ENCODE measurements around the gene DYNLL2.
"Not testable (repeated sequence)": the region's sequence is repeated elsewhere in the genome, so short reads cannot be mapped to it uniquely, and the experiment has no call there.

Gene DYNLL2

DNA sequence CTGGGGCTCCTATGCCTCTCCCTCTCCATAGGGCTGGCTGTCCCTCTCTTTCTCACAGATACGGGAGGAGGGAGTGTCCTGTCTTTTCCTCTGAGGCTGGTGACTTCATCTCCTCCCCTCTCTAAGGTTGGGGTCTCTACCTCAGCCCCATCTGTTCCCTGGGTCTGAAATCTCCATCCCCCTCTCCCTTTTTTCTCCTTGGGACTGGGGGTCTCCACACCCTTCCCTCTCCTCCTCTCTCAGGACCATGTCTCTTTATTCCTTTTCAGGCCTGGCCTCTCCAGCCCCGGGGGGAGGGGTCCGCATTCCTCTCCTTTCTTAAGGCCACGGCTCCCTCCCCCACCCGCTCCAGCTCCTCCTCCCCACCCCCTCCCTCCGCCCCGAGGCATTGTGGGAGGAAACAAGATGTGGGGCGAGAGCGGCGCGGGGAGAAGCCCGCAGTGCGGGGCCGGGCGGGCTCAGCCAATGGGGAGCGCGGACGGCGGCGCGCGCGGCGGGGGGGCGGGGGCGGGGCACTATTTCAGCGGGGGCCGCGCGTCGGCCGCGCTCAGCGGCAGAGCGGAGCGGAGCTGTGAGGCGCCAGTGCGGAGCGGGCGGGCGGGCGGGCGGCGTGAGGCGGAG is at the start of gene DYNLL2:
DYNLL2 (plus strand) TSS at position 550 of the 621 bp plus-strand sequence. CDS start 3,672 bp downstream, outside the sequence.
- DNase-seq (ENCODE audit: low read depth, low spot score) = peak; percentile 84

- no peak for DNase-seq (ENCODE audit: low read depth, low spot score)
These were observed 43.2 kb upstream of the DYNLL2 start for GRCh38 chr17:58039975-58040374.

DNA sequence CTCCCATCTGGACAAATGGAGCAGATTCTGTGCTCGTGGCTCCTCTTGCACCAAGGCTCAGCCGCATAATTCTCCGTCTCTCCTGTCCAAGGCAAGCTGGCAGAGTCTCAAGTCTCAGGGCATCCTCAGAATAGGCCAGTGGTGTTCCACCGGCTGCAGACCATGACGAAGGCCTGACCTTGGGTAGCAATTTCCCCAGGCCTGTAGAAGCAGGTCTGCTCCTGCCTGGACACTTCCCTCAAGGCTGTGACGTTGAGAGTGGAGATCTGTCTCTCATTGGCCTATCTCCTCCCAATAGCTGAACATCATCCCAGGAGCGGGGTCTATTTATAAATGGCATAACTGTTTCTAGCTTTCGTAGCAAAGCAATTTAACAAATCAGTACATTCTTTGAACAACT is 42.8 kb upstream of the DYNLL2 start:
- no peak for DNase-seq (ENCODE audit: low read depth, low spot score)

DNA sequence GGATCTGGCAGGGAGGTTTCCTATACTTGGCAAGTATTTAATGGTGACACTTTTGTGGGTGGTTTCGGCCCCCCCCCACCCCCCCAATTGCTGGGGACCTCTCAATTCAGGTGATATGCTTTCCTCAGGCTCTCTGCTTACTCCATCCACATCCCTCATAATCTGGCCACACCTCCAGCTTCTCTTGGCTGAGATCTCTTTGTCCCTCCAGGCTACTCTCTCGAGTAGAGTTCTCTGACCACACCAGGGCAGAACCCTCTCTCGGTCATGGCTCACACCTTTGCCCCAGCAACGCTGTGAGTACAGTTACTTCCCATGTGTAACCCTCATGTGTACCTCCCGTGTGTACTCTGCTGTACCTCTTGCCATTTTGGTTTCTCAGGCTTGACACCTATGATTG is 42.1 kb upstream of the DYNLL2 start:
- no peak for DNase-seq (ENCODE audit: low read depth, low spot score)

GRCh38 chr17:58043221-58044181 is 39.7 kb upstream of the DYNLL2 start:
- no peak for DNase-seq (ENCODE audit: low read depth, low spot score)

DNA sequence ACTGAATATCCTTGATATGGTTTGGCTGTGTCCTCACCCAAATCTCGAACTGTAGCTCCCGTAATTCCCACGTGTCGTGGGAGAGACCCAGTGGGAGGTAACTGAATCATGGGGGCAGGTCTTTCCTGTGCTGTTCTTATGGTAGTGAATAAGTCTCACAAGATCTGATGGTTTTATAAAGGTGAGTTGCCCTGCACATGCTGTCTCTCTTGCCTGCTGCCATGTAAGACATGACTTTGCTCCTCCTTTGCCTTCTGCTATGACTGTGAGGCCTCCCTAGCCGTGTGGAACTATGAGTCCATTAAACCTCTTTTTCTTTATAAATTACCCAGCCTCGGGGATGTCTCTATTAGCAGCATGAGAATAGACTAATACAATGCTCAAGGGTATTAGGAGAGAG is 39.0 kb upstream of the DYNLL2 start:
- DNase-seq (ENCODE audit: low read depth, low spot score) = not testable (repeated sequence)

GRCh38 chr17:58046239-58047094 is 36.8 kb upstream of the DYNLL2 start:
- DNase-seq (ENCODE audit: low read depth, low spot score) = no peak

GRCh38 chr17:58047376-58048150 is 35.7 kb upstream of the DYNLL2 start:
- no peak for DNase-seq (ENCODE audit: low read depth, low spot score)

- no peak for DNase-seq (ENCODE audit: low read depth, low spot score)
These were observed 33.7 kb upstream of the DYNLL2 start for GRCh38 chr17:58049533-58049932.

DNA sequence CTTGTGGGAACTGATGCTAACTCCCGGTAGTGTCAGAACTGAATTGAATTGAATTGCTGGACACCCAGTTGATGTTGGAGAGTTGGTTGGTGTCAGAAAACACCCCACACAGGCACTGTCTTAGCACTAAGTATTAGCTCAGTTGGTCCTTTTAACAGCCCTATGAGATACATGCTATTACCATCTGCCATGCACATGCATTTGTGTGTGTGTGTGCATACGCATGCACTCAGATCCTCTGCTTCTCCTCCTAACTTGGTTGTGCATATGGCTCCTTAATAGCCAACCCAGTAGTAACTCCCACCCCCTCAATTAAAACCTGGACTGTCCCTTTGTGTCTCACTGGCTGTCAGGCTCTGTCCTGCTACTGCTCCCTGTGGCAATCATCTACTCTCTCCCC is 32.3 kb upstream of the DYNLL2 start:
- no peak for DNase-seq (ENCODE audit: low read depth, low spot score)

DNA sequence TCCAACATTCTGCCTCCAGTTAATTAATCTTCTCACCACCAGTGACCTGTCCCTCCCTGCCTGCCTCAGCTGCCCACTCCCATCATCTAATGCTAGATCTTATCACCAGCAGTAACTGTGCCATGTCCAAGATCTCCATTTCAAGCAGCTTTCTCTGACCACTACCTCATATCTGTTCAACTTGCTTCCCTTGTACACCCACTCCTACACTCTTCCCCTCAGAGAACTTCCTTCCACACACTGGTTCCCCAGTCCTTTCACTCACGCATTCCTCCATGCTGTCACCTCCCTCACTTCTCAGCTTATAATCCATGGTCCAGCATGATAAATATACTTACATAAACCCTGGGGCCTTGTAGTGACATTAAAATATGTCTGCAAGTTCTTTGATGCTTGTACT is 31.8 kb upstream of the DYNLL2 start:
- DNase-seq (ENCODE audit: low read depth, low spot score) = no peak

DNA sequence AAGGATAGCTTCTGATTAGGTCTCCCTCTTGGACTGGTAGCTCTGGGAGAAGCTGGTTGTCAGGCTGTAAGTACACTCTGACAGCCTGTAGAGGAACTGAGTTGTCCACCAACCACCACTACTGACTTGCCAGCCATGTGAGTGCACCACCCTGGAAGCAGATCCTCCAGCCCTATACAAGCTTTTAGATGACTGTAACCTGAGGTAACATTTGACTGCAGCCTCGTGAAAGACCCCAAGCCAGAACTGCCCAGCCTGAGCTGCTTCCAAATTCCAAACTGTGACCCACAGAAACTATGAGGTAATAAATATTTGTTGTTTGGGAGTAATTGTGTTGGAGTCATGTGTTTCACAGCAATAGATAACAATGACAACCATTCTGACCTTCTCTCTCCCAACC is 30.8 kb upstream of the DYNLL2 start:
- no peak for DNase-seq (ENCODE audit: low read depth, low spot score)

GRCh38 chr17:58052945-58053715 is 30.1 kb upstream of the DYNLL2 start:
- no peak for DNase-seq (ENCODE audit: low read depth, low spot score)

GRCh38 chr17:58054641-58055040 is 28.6 kb upstream of the DYNLL2 start:
- DNase-seq (ENCODE audit: low read depth, low spot score) = no peak

DNA sequence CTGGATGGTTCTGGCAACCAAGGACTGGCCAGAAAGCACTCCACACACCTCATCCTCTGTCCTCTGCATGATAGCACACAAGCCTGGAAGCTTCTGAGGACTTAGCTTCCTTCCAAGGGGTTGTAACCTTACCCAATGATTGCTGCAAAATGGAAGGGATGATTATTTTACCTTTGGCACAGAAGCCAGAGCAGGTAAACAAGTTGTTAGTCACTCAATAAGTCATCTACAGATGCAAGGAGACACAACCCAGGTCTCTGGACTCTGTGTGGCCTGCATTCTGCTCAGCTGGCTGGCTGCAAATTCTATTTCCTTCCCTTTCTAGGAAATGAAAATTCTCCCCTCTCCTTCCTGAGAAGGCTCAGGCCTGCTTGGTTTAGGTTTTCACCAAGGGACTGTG is 26.7 kb upstream of the DYNLL2 start:
- no peak for DNase-seq (ENCODE audit: low read depth, low spot score)

GRCh38 chr17:58059141-58059540 is 24.1 kb upstream of the DYNLL2 start:
- DNase-seq (ENCODE audit: low read depth, low spot score) = no peak

GRCh38 chr17:58060596-58061191 is 22.5 kb upstream of the DYNLL2 start:
- no peak for DNase-seq (ENCODE audit: low read depth, low spot score)

GRCh38 chr17:58061672-58062071 is 21.5 kb upstream of the DYNLL2 start:
- DNase-seq (ENCODE audit: low read depth, low spot score) = no peak

- DNase-seq (ENCODE audit: low read depth, low spot score) = no peak
These were observed 18.0 kb upstream of the DYNLL2 start for GRCh38 chr17:58065238-58065637.

- DNase-seq (ENCODE audit: low read depth, low spot score) = no peak
These were observed 16.8 kb upstream of the DYNLL2 start for GRCh38 chr17:58066401-58066800.

Measured in activated CD4-positive, CD25-positive, alpha-beta regulatory T cell treated with anti-CD3 and anti-CD28 coated beads, Interleukin-2, amount 50 U/mL, for 16 hours (primary cell).